ENCODE results near the gene VCAN. TPM values are rescaled to one million over a fixed set of nuclear protein-coding genes. Genes with fewer than 3 reads are reported as not detected.

VCAN gene
- total RNA-seq, 1 donor from 2014 or later, result 67.5 TPM

DNA sequence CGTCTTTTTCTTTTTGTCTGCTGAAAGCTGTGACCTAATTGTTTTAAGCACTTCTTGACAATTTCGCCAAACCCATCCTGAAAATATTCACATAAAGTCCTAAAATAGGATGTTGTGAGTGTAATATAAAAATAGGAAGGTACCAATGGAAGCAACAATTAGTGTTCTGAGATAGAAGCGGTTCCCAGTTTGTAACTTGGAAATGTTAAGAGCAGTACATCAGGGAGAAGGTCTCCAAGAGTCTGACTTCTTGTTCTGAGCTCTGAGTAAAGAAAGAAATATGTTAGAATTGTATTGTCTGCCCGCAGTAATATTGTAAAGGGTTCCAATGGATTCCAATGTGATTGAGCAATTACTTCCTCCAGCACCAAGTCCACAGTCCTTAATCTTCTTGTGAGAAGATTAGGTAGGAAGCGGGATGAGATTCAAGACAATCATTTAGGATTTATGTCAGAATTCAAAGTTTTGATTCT, 3.9 kb downstream of the VCAN start:
- H3K36me3 Mint-ChIP-seq (ENCODE audit: unreplicated experiment), result peaks cover 5% of the 10 kb centered on the region
- peaks cover 33% of the 10 kb centered on the region for H3K4me1 Mint-ChIP-seq (ENCODE audit: unreplicated experiment)
- peak overlapping the region; percentile 92 for H3K4me3 Mint-ChIP-seq (ENCODE audit: unreplicated experiment)
- no peak for TF ChIP-seq CTCF (IDR thresholded peaks at IDR 0.05)
- DNase-seq (ENCODE audit: extremely low spot score, unreplicated experiment), result no peak
- no peaks in the 10 kb centered on the region for H3K9me3 Mint-ChIP-seq (ENCODE audit: unreplicated experiment)
- peaks cover 3% of the 10 kb centered on the region for H3K27me3 Mint-ChIP-seq (ENCODE audit: unreplicated experiment)
- peak overlapping the region; percentile 97 for H3K27ac Mint-ChIP-seq (ENCODE audit: unreplicated experiment)

DNA sequence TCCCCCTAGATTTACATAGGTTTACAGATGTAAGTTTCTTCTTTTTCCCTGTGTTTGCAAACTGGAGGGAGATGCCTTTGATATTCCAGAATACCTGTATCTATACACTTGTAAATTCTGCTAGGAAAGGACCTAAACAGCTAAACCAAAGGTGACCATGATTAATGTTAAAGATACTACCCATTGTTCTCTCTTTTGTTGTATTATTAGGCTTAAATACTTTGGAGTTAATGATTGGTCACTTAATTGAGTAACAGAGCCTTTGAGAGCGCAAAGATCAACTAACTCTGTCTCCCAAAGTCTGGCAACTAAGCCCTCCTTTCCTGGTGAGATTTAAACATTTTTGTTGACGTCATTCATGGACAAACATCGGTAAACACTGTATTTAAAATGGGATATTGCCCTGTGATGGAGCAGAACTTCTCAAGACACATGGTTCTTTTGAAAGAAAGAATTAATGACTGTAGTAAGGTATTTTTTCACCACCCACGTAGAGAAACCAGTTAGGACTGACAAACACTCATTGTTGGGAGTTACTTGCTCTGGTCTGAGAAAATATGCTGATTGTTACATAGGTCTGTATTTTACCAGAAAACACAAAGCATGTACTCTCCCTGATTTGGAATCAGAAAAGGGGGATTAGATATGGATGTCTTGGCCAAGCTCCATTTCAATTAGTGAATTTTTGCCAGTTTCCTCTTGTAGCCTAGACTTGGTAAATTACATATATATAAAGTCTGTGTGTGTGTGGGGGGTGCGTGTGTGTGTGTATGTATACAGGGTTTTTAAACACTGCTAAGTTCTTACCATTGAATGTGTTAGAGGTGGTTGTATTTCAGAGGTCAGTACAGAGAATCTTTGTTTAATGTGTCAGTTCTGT, 4.6 kb downstream of the VCAN start:
- H3K4me3 Mint-ChIP-seq (ENCODE audit: unreplicated experiment), result peak overlapping the region; percentile 92
- no peaks in the 10 kb centered on the region for H3K27me3 Mint-ChIP-seq (ENCODE audit: unreplicated experiment)
- no peak for TF ChIP-seq CTCF (IDR thresholded peaks at IDR 0.05)
- H3K9me3 Mint-ChIP-seq (ENCODE audit: unreplicated experiment), result no peaks in the 10 kb centered on the region
- peak overlapping the region; percentile 97 for H3K27ac Mint-ChIP-seq (ENCODE audit: unreplicated experiment)
- no peak for DNase-seq (ENCODE audit: extremely low spot score, unreplicated experiment)
- peaks cover 27% of the 10 kb centered on the region for H3K4me1 Mint-ChIP-seq (ENCODE audit: unreplicated experiment)
- H3K36me3 Mint-ChIP-seq (ENCODE audit: unreplicated experiment), result peaks cover 5% of the 10 kb centered on the region

DNA sequence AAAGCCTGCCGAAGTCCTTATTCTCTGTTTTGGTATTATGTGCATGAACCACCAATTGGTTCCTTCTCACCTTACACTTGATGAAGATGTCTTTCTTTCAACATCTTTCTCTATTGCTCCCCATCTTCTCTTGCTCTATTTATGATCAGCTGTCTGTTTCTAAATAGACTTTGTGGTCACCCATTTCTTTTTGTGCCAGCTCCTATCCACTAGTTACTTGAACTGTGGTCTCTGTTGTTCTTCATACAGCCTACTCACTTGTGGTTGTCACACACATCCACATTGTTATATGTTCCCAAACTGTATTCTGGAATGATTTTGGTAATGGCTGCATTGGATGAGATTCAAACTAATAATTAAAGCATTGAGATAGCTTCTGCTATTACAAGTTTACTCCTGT, 11.4 kb downstream of the VCAN start:
- H3K4me1 Mint-ChIP-seq (ENCODE audit: unreplicated experiment), result peaks cover 10% of the 10 kb centered on the region
- TF ChIP-seq CTCF (IDR thresholded peaks at IDR 0.05), result no peak
- H3K9me3 Mint-ChIP-seq (ENCODE audit: unreplicated experiment), result peaks cover 3% of the 10 kb centered on the region
- H3K4me3 Mint-ChIP-seq (ENCODE audit: unreplicated experiment), result no peak overlapping the region
- H3K27me3 Mint-ChIP-seq (ENCODE audit: unreplicated experiment), result no peaks in the 10 kb centered on the region
- no peak overlapping the region for H3K27ac Mint-ChIP-seq (ENCODE audit: unreplicated experiment)
- DNase-seq (ENCODE audit: extremely low spot score, unreplicated experiment), result no peak
- H3K36me3 Mint-ChIP-seq (ENCODE audit: unreplicated experiment), result peaks cover 21% of the 10 kb centered on the region

DNA sequence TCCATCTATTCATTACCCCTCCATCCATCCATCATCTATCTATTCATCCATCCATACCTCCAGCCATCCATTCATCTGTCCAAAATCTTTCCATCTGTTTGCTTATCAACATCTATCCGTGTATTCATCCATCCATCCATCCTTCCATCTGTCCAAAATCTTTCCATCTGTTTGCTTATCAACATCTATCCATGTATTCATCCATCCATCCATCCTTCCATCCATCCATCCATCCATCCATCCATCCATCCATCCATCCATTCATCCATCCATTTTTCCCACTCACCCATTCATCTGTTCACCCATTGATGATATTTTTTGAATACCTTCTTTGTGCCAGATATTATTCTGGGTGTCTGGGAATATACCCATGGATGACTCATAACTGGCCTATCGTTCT, 12.8 kb downstream of the VCAN start:
- no peak overlapping the region for H3K4me3 Mint-ChIP-seq (ENCODE audit: unreplicated experiment)
- no peak for DNase-seq (ENCODE audit: extremely low spot score, unreplicated experiment)
- no peak for TF ChIP-seq CTCF (IDR thresholded peaks at IDR 0.05)
- no peak overlapping the region for H3K27ac Mint-ChIP-seq (ENCODE audit: unreplicated experiment)
- peaks cover 21% of the 10 kb centered on the region for H3K36me3 Mint-ChIP-seq (ENCODE audit: unreplicated experiment)
- no peaks in the 10 kb centered on the region for H3K27me3 Mint-ChIP-seq (ENCODE audit: unreplicated experiment)
- peaks cover 3% of the 10 kb centered on the region for H3K9me3 Mint-ChIP-seq (ENCODE audit: unreplicated experiment)
- H3K4me1 Mint-ChIP-seq (ENCODE audit: unreplicated experiment), result peaks cover 19% of the 10 kb centered on the region

DNA sequence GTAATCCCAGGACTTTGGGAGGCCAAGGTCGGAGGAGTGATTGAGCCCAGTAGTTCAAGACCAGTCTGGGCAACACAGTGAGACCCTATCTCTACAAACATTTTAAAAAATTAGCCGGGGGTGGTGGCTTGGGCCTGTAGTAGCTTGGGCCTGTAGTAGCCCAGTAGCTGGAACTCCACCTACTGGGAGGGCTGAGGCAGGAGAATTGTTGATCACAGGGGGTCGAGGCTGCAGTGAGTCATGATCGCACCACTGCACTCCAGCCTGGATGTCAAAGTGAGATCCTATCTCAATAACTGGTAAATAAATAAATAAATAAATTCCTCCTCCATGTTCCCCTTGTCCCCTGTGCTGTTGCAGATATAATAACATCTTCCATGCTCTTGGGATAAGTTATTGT, 14.3 kb downstream of the VCAN start:
- Mint-ChIP-seq H3K36me3 (ENCODE audit: unreplicated experiment) (peaks cover 20% of the 10 kb centered on the region), H3K4me3 (ENCODE audit: unreplicated experiment) (no peak overlapping the region), H3K27me3 (ENCODE audit: unreplicated experiment) (no peaks in the 10 kb centered on the region), H3K9me3 (ENCODE audit: unreplicated experiment) (peaks cover 3% of the 10 kb centered on the region), H3K4me1 (ENCODE audit: unreplicated experiment) (peaks cover 21% of the 10 kb centered on the region), H3K27ac (ENCODE audit: unreplicated experiment) (no peak overlapping the region)
- no peak for TF ChIP-seq CTCF (IDR thresholded peaks at IDR 0.05)
- no peak for DNase-seq (ENCODE audit: extremely low spot score, unreplicated experiment)

All from osteocyte (in vitro differentiated cells).